ENCODE data around the gene CLC. TPM values are rescaled to one million over a fixed set of nuclear protein-coding genes. Genes with fewer than 3 reads are reported as not detected.

CLC gene
- total RNA-seq: not detected

GRCh38 chr19:39737891-39738290 lies at the start of gene CLC:
TSS of gene CLC (minus strand) at chr19:39738029. CDS start at chr19:39737952, 77 bp downstream.
- Histone ChIP-seq H3K4me1 (no peaks in the 10 kb centered on the region), H3K4me3 (no peak within 1 kb of the TSS), H3K36me3 (no peaks in the 10 kb centered on the region), H3K9me3 (no peaks in the 10 kb centered on the region), H3K27ac (no peak within 1 kb of the TSS), H3K27me3 (peaks cover 11% of the 10 kb centered on the region)
- no peak for TF ChIP-seq POLR2A (IDR thresholded peaks at IDR 0.05)
- no peak for TF ChIP-seq CTCF (IDR thresholded peaks at IDR 0.05)
- no peak for TF ChIP-seq EP300 (IDR thresholded peaks at IDR 0.05; ENCODE audit: low read depth)
- no peak for TF ChIP-seq POLR2AphosphoS5 (IDR thresholded peaks at IDR 0.05)
- in situ Hi-C loops (cut with MboI; ENCODE audit: low pct_ligation_motif_present in 1 of 4, low pct_unique_long_range_greater_than_20kb in 1 of 4, low sequenced_read_pairs in 3 of 4): no loop called here
- intact Hi-C loops (cut with DNase I; ENCODE audit: low total_unique reads): no loop called here
- 34% methylated on average over 3 of the region's 3 CpGs; no CpG with 5 or more reads in 1 of the 2 donors for WGBS, 2 donors (ENCODE audit: low coverage in 1 of 2)
- no peak for DNase-seq

- peaks cover 53% of the 10 kb centered on the region for H3K27me3 ChIP-seq
- 83 to 96% methylated on average over 3 of the region's 3 CpGs for WGBS, 2 donors (ENCODE audit: low coverage in 1 of 2)
- H3K27ac ChIP-seq: no peak overlapping the region
- no peaks in the 10 kb centered on the region for H3K4me1 ChIP-seq
- no peak for DNase-seq
- intact Hi-C loops (cut with DNase I; ENCODE audit: low total_unique reads) (no loop called here), in situ Hi-C loops (cut with MboI; ENCODE audit: low pct_ligation_motif_present in 1 of 4, low pct_unique_long_range_greater_than_20kb in 1 of 4, low sequenced_read_pairs in 3 of 4) (no loop called here)
- H3K4me3 ChIP-seq: no peak overlapping the region
- no peaks in the 10 kb centered on the region for H3K9me3 ChIP-seq
- TF ChIP-seq EP300 (IDR thresholded peaks at IDR 0.05; ENCODE audit: low read depth): no peak
- TF ChIP-seq POLR2A (IDR thresholded peaks at IDR 0.05): no peak
- no peak for TF ChIP-seq POLR2AphosphoS5 (IDR thresholded peaks at IDR 0.05)
- TF ChIP-seq CTCF (IDR thresholded peaks at IDR 0.05): no peak
- H3K36me3 ChIP-seq: no peaks in the 10 kb centered on the region
Observed at GRCh38 chr19:39780894-39781293, 43.1 kb upstream of the CLC start.

- H3K27me3 ChIP-seq: peaks cover 38% of the 10 kb centered on the region
- intact Hi-C loops (cut with DNase I; ENCODE audit: low total_unique reads): no loop called here
- no peak for DNase-seq
- 54 to 84% methylated on average over 3 to 4 of the region's 4 CpGs for WGBS, 2 donors (ENCODE audit: low coverage in 1 of 2)
- H3K27ac ChIP-seq: no peak within 1 kb of the TSS
- in situ Hi-C loops (cut with MboI; ENCODE audit: low pct_ligation_motif_present in 1 of 4, low pct_unique_long_range_greater_than_20kb in 1 of 4, low sequenced_read_pairs in 3 of 4): no loop called here
- no peaks in the 10 kb centered on the region for H3K9me3 ChIP-seq
- H3K4me1 ChIP-seq: no peaks in the 10 kb centered on the region
- H3K36me3 ChIP-seq: no peaks in the 10 kb centered on the region
- TF ChIP-seq CTCF (IDR thresholded peaks at IDR 0.05) (no peak), EP300 (IDR thresholded peaks at IDR 0.05; ENCODE audit: low read depth) (no peak), POLR2AphosphoS5 (IDR thresholded peaks at IDR 0.05) (no peak), POLR2A (IDR thresholded peaks at IDR 0.05) (no peak)
- no peak within 1 kb of the TSS for H3K4me3 ChIP-seq
Observed at GRCh38 chr19:39778763-39779162, 40.9 kb upstream of the CLC start, which contains the start of gene LEUTX. TSS of gene LEUTX (plus strand) at chr19:39778854. CDS start at chr19:39778921, 67 bp downstream.

- WGBS, 2 donors (ENCODE audit: low coverage in 1 of 2): 61 to 69% methylated on average over 3 to 4 of the region's 4 CpGs
- TF ChIP-seq POLR2AphosphoS5 (IDR thresholded peaks at IDR 0.05) (no peak), CTCF (IDR thresholded peaks at IDR 0.05) (no peak), EP300 (IDR thresholded peaks at IDR 0.05; ENCODE audit: low read depth) (no peak), POLR2A (IDR thresholded peaks at IDR 0.05) (no peak)
- Histone ChIP-seq H3K4me1 (no peaks in the 10 kb centered on the region), H3K27me3 (peaks cover 20% of the 10 kb centered on the region), H3K27ac (no peak overlapping the region), H3K36me3 (no peaks in the 10 kb centered on the region), H3K4me3 (no peak overlapping the region), H3K9me3 (no peaks in the 10 kb centered on the region)
- intact Hi-C loops (cut with DNase I; ENCODE audit: low total_unique reads) (no loop called here), in situ Hi-C loops (cut with MboI; ENCODE audit: low pct_ligation_motif_present in 1 of 4, low pct_unique_long_range_greater_than_20kb in 1 of 4, low sequenced_read_pairs in 3 of 4) (no loop called here)
- no peak for DNase-seq
Observed at GRCh38 chr19:39768786-39769185, 31.0 kb upstream of the CLC start.

All from transverse colon (tissue), 4 donors.